Measurements from ENCODE around the gene PLXNA4. TPM values are rescaled to one million over a fixed set of nuclear protein-coding genes. Genes with fewer than 3 reads are reported as not detected.

The PLXNA4 gene
- total RNA-seq, 2 donors from 2014 or later, result 2.1 to 8.2 TPM

DNA sequence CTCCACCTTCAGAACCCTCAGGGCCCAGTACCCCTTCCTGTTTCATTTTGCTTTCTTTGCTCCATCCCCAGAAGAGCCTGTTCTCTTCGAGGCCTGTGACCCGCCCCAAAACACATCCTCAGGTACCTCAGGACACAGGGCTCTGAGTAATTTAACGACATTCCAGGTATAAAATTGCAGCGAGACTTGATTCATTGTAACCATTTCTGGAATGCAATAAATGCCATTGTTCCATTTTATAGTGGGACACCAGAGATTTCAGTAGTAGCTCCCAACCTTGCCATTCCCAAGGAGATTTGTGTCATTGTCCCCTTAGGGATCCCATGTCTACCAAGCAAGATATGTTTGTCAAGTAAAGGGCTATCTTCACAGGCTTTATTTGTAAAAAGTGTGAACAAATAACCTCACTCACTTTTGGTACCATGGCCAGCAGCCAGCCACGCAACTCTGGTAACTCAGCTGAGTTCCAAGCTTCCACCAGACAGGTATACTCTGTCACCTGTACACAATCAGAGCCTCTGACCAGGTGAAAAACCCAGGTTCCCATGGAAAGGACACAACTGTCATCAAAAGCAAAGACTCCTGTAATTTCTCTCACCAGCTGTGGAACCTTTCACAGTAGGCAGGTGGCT is 441.3 kb downstream of the PLXNA4 start:
- no peak overlapping the region for H3K4me3 ChIP-seq

DNA sequence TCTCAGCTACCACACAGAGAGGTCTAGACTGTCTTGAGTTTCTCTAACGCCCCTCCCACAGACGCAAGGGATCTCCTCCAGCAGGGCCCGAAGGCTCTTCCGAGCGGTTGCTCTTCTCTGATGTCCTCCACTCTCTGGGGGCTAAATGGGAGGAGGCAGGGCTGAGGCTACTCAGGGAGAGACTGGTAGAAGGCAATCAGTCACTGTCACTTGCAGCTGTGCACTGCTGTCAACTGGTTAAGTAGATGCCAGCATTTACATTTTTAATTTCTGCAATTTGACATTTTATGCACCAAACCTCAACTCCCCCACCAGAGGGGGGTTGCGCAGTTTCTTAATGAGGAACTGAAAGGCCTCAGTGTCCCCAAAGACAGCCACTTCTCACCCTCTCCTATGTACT is 442.8 kb downstream of the PLXNA4 start:
- 86 to 88% methylated on average over 3 to 6 of the region's 6 CpGs for WGBS, 2 donors
- Histone ChIP-seq H3K27ac (no peak overlapping the region), H3K4me1 (no peaks in the 10 kb centered on the region), H3K9me3 (no peaks in the 10 kb centered on the region), H3K27me3 (no peaks in the 10 kb centered on the region), H3K4me3 (no peak overlapping the region), H3K36me3 (replicated peaks in 1 of 2; ENCODE audit: insufficient read depth in 1 of 2, low read depth in 2 of 2) (no peaks in the 10 kb centered on the region)
- ATAC-seq, result no peak
- TF ChIP-seq, protein P1, sequence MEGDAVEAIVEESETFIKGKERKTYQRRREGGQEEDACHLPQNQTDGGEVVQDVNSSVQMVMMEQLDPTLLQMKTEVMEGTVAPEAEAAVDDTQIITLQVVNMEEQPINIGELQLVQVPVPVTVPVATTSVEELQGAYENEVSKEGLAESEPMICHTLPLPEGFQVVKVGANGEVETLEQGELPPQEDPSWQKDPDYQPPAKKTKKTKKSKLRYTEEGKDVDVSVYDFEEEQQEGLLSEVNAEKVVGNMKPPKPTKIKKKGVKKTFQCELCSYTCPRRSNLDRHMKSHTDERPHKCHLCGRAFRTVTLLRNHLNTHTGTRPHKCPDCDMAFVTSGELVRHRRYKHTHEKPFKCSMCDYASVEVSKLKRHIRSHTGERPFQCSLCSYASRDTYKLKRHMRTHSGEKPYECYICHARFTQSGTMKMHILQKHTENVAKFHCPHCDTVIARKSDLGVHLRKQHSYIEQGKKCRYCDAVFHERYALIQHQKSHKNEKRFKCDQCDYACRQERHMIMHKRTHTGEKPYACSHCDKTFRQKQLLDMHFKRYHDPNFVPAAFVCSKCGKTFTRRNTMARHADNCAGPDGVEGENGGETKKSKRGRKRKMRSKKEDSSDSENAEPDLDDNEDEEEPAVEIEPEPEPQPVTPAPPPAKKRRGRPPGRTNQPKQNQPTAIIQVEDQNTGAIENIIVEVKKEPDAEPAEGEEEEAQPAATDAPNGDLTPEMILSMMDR (IDR thresholded peaks at IDR 0.05), result no peak
- no peak for TF ChIP-seq POLR2A (IDR thresholded peaks at IDR 0.05)
- intact Hi-C loops (cut with DNase I), result no loop called here
- DNase-seq, result no peak

More for the DNA sequence above, 441.3 kb downstream of the PLXNA4 start:
- Histone ChIP-seq H3K4me1 (no peaks in the 10 kb centered on the region), H3K36me3 (replicated peaks in 1 of 2; ENCODE audit: insufficient read depth in 1 of 2, low read depth in 2 of 2) (no peaks in the 10 kb centered on the region), H3K9me3 (no peaks in the 10 kb centered on the region), H3K27me3 (no peaks in the 10 kb centered on the region), H3K27ac (no peak overlapping the region)
- 66 to 72% methylated on average over 5 of the region's 5 CpGs for WGBS, 2 donors
- no peak for ATAC-seq
- no peak for DNase-seq
- intact Hi-C loops (cut with DNase I), result no loop called here
- TF ChIP-seq, protein P1 (IDR thresholded peaks at IDR 0.05), result no peak
- TF ChIP-seq POLR2A (IDR thresholded peaks at IDR 0.05), result no peak

DNA sequence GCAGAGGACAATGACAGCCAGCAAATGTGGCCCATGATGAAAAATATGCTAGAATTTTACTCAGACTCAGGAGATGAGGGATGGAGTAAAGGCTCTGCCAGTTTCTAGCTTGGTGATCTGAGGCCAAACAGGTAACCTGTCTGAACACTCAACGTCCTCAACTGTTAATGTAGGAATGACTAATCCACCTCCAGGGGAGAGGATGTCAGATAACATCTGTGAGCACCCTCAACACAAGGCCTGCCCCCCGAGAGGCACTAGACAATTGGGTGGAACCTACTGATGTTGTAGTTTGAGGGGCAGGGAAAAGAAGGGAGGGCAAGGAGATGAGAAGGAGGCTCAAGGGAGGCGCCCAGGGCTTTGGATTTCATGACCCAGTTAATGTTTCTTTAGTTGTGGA is 445.1 kb downstream of the PLXNA4 start:
- Histone ChIP-seq H3K4me1 (peaks cover under 1% of the 10 kb centered on the region), H3K4me3 (no peak overlapping the region), H3K9me3 (no peaks in the 10 kb centered on the region), H3K36me3 (replicated peaks in 1 of 2; ENCODE audit: insufficient read depth in 1 of 2, low read depth in 2 of 2) (no peaks in the 10 kb centered on the region), H3K27me3 (no peaks in the 10 kb centered on the region), H3K27ac (no peak overlapping the region)
- intact Hi-C loops (cut with DNase I), result no loop called here
- ATAC-seq (no peak), DNase-seq (no peak)
- TF ChIP-seq, protein P1 (IDR thresholded peaks at IDR 0.05), result no peak
- no peak for TF ChIP-seq POLR2A (IDR thresholded peaks at IDR 0.05)
- 58 to 68% methylated on average over 3 of the region's 3 CpGs for WGBS, 2 donors

DNA sequence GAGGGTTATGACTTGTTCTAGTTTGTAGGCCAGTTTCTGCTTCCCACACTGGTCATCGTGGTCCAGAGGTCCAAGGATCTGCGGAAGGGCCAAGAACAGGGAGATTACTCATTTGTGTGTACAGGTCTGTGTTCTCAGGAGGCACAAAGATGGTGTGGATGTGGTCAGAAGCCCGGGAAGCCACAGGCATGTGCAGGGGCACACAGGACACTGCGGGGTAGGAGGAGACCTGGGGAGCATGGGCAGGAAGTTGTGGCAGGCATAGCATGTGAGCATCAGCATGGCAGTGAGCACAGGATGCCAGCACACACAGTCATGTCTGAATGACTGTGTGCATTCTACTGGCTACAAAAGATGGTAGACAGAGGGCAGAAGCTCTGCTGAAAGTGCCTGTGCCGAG is 445.8 kb downstream of the PLXNA4 start:
- Histone ChIP-seq H3K4me3 (no peak overlapping the region), H3K27ac (no peak overlapping the region), H3K4me1 (peaks cover 8% of the 10 kb centered on the region), H3K9me3 (no peaks in the 10 kb centered on the region), H3K36me3 (replicated peaks in 1 of 2; ENCODE audit: insufficient read depth in 1 of 2, low read depth in 2 of 2) (no peaks in the 10 kb centered on the region), H3K27me3 (no peaks in the 10 kb centered on the region)
- ATAC-seq (no peak), DNase-seq (no peak)
- WGBS, 2 donors, result 71 to 77% methylated on average over 5 of the region's 5 CpGs
- TF ChIP-seq, protein P1 (IDR thresholded peaks at IDR 0.05), result no peak
- TF ChIP-seq POLR2A (IDR thresholded peaks at IDR 0.05), result no peak
- intact Hi-C loops (cut with DNase I), result no loop called here

Data from body of pancreas (tissue), 4 donors.